Mesothelial cell of epicardium (in vitro differentiated cells): ENCODE measurements around the gene PRKG1. TPM values are rescaled to one million over a fixed set of nuclear protein-coding genes. Genes with fewer than 3 reads are reported as not detected.

Experiments used
- DNase-seq, 2 experiments: peaks; one replicate each; pipeline ENCODE4 v3.0.0; 2021; ENCODE audit warnings: low spot score in 2 of 2; ENCODE audit not compliant: unreplicated experiment in 2 of 2
- H3K27ac Mint-ChIP-seq: 2 replicates; pipeline ENCODE4 v1.8.0; 2021; ENCODE audit warnings: mixed read lengths
- H3K27me3 Mint-ChIP-seq: 2 replicates; pipeline ENCODE4 v1.8.0; 2021; ENCODE audit warnings: low read depth, mixed read lengths
- H3K36me3 Mint-ChIP-seq: 2 replicates; pipeline ENCODE4 v1.8.0; 2021; ENCODE audit warnings: mixed read lengths
- H3K4me1 Mint-ChIP-seq: 2 replicates; pipeline ENCODE4 v1.8.0; 2021; ENCODE audit warnings: mixed read lengths
- H3K4me3 Mint-ChIP-seq: 2 replicates; pipeline ENCODE4 v1.8.0; 2021; ENCODE audit warnings: mild to moderate bottlenecking, moderate library complexity, mixed read lengths
- H3K9me3 Mint-ChIP-seq: 2 replicates; pipeline ENCODE4 v1.8.0; 2021; ENCODE audit warnings: mixed read lengths
- CTCF ChIP-seq: fragments of 200-600 bp; sonication (generic); IDR thresholded peaks from one replicate; pipeline ENCODE4 v1.5.0; 2021; ENCODE audit warnings: antibody characterized with exemption; ENCODE audit not compliant: unreplicated experiment
- total RNA-seq: library from RNA; stranded (reverse); gene quantifications from 3 replicates; pipeline ENCODE4 v1.2.1, GENCODE V29; 2021

Gene PRKG1
- total RNA-seq, 1 donor from 2014 or later = 37.0 TPM

GRCh38 chr10:51768886-51769465 lies 694.7 kb downstream of the PRKG1 start:
- peaks cover 25% of the 10 kb centered on the region for H3K4me1 Mint-ChIP-seq
- no peak for DNase-seq
- peaks cover 11% of the 10 kb centered on the region for H3K36me3 Mint-ChIP-seq
- TF ChIP-seq CTCF = no peak
- no peak overlapping the region for H3K27ac Mint-ChIP-seq
- H3K9me3 Mint-ChIP-seq = peaks cover 14% of the 10 kb centered on the region
- H3K27me3 Mint-ChIP-seq = no peaks in the 10 kb centered on the region
- H3K4me3 Mint-ChIP-seq = no peak overlapping the region

GRCh38 chr10:51770709-51771108 lies 696.4 kb downstream of the PRKG1 start:
- peaks cover 25% of the 10 kb centered on the region for H3K4me1 Mint-ChIP-seq
- no peak for DNase-seq
- no peak for TF ChIP-seq CTCF
- H3K4me3 Mint-ChIP-seq = no peak overlapping the region
- no peak overlapping the region for H3K27ac Mint-ChIP-seq
- H3K9me3 Mint-ChIP-seq = peaks cover 14% of the 10 kb centered on the region
- no peaks in the 10 kb centered on the region for H3K27me3 Mint-ChIP-seq
- peaks cover 11% of the 10 kb centered on the region for H3K36me3 Mint-ChIP-seq

- peak; percentile 52 for TF ChIP-seq CTCF
- no peak for DNase-seq
- peaks cover under 1% of the 10 kb centered on the region for H3K9me3 Mint-ChIP-seq
- H3K36me3 Mint-ChIP-seq = no peaks in the 10 kb centered on the region
- H3K4me3 Mint-ChIP-seq = no peak overlapping the region
- H3K27me3 Mint-ChIP-seq = no peaks in the 10 kb centered on the region
- H3K27ac Mint-ChIP-seq = no peak overlapping the region
- peaks cover 20% of the 10 kb centered on the region for H3K4me1 Mint-ChIP-seq
Observed at GRCh38 chr10:51772387-51772786, 698.1 kb downstream of the PRKG1 start.

- Mint-ChIP-seq H3K27ac (no peak overlapping the region), H3K4me1 (peaks cover 13% of the 10 kb centered on the region), H3K9me3 (peaks cover 8% of the 10 kb centered on the region), H3K36me3 (no peaks in the 10 kb centered on the region), H3K4me3 (no peak overlapping the region), H3K27me3 (no peaks in the 10 kb centered on the region)
- DNase-seq = no peak
- TF ChIP-seq CTCF = no peak
Observed at GRCh38 chr10:51773681-51774080, 699.4 kb downstream of the PRKG1 start.

- Mint-ChIP-seq H3K4me3 (no peak overlapping the region), H3K27ac (no peak overlapping the region), H3K9me3 (peaks cover 3% of the 10 kb centered on the region), H3K4me1 (peaks cover 4% of the 10 kb centered on the region), H3K36me3 (no peaks in the 10 kb centered on the region), H3K27me3 (no peaks in the 10 kb centered on the region)
- TF ChIP-seq CTCF = no peak
- no peak for DNase-seq
Observed at GRCh38 chr10:51783941-51784340, 709.7 kb downstream of the PRKG1 start.
